KMS-11 (cell line): ENCODE measurements around the gene CPNE2.

Experiments used
- H2AFZ ChIP-seq: fragments of 200-600 bp; sonication (generic); 2 replicates; pipeline ENCODE4 v1.6.1; 2016; ENCODE audit warnings: antibody characterized with exemption, mixed run types, low read depth
- H3K27ac ChIP-seq: fragments of 200-600 bp; sonication (generic); 2 replicates; pipeline ENCODE4 v1.6.1; 2016; ENCODE audit warnings: mild to moderate bottlenecking, mixed run types
- H3K27me3 ChIP-seq: fragments of 200-600 bp; sonication (generic); 2 replicates; pipeline ENCODE4 v1.6.1; 2017; ENCODE audit warnings: mild to moderate bottlenecking, low read depth, mixed run types, moderate library complexity; ENCODE audit not compliant: insufficient read depth
- H3K36me3 ChIP-seq: fragments of 200-600 bp; sonication (generic); 2 replicates; pipeline ENCODE4 v1.6.1; 2017; ENCODE audit warnings: mild to moderate bottlenecking, mixed run types; ENCODE audit not compliant: insufficient read depth
- H3K4me1 ChIP-seq: fragments of 200-600 bp; sonication (generic); 2 replicates; pipeline ENCODE4 v1.6.1; 2016; ENCODE audit warnings: mild to moderate bottlenecking, low read depth, mixed run types; ENCODE audit not compliant: poor library complexity, severe bottlenecking
- H3K4me2 ChIP-seq: fragments of 200-600 bp; sonication (generic); 2 replicates; pipeline ENCODE4 v1.7.0; 2016; ENCODE audit warnings: mild to moderate bottlenecking, mixed run types
- H3K4me3 ChIP-seq: fragments of 200-600 bp; sonication (generic); IDR thresholded peaks from 2 replicates; pipeline ENCODE4 v1.6.1; 2017; ENCODE audit warnings: low read depth, low read length, mixed read lengths; ENCODE audit not compliant: insufficient read depth
- H3K79me2 ChIP-seq: fragments of 200-600 bp; sonication (generic); 2 replicates; pipeline ENCODE4 v1.6.1; 2016; ENCODE audit warnings: low read depth, mixed run types; ENCODE audit not compliant: insufficient read depth
- H3K9ac ChIP-seq: fragments of 200-600 bp; sonication (generic); 2 replicates; pipeline ENCODE4 v1.6.1; 2016; ENCODE audit warnings: mild to moderate bottlenecking, mixed run types
- H4K20me1 ChIP-seq: fragments of 200-600 bp; sonication (generic); 2 replicates; pipeline ENCODE4 v1.6.1; 2016; ENCODE audit warnings: mild to moderate bottlenecking, mixed run types; ENCODE audit not compliant: insufficient read depth
- TF ChIP-seq, protein P1 (sequence below): fragments of 200-600 bp; sonication (generic); conservative IDR thresholded peaks from 2 replicates; pipeline ENCODE4 v1.6.1; 2017; ENCODE audit warnings: low read depth, mild to moderate bottlenecking, antibody characterized with exemption, low read length, moderate library complexity, mixed read lengths

Gene CPNE2

GRCh38 chr16:57054338-57054737, 38.0 kb upstream of the CPNE2 start:
- Histone ChIP-seq H3K9ac (no peak overlapping the region), H3K27me3 (no peaks in the 10 kb centered on the region), H4K20me1 (no peaks in the 10 kb centered on the region), H3K79me2 (no peaks in the 10 kb centered on the region), H3K36me3 (no peaks in the 10 kb centered on the region), H3K27ac (no peak overlapping the region), H2AFZ (no peak overlapping the region), H3K4me1 (peaks cover 14% of the 10 kb centered on the region), H3K4me2 (no peak overlapping the region), H3K4me3 (no peak overlapping the region)
- TF ChIP-seq, protein P1, sequence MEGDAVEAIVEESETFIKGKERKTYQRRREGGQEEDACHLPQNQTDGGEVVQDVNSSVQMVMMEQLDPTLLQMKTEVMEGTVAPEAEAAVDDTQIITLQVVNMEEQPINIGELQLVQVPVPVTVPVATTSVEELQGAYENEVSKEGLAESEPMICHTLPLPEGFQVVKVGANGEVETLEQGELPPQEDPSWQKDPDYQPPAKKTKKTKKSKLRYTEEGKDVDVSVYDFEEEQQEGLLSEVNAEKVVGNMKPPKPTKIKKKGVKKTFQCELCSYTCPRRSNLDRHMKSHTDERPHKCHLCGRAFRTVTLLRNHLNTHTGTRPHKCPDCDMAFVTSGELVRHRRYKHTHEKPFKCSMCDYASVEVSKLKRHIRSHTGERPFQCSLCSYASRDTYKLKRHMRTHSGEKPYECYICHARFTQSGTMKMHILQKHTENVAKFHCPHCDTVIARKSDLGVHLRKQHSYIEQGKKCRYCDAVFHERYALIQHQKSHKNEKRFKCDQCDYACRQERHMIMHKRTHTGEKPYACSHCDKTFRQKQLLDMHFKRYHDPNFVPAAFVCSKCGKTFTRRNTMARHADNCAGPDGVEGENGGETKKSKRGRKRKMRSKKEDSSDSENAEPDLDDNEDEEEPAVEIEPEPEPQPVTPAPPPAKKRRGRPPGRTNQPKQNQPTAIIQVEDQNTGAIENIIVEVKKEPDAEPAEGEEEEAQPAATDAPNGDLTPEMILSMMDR = no peak

- TF ChIP-seq, protein P1 = no peak
- H3K9ac ChIP-seq = no peak overlapping the region
- H2AFZ ChIP-seq = no peak overlapping the region
- no peaks in the 10 kb centered on the region for H4K20me1 ChIP-seq
- no peak overlapping the region for H3K27ac ChIP-seq
- H3K4me2 ChIP-seq = no peak overlapping the region
- H3K4me1 ChIP-seq = peaks cover 9% of the 10 kb centered on the region
- H3K27me3 ChIP-seq = no peaks in the 10 kb centered on the region
- no peaks in the 10 kb centered on the region for H3K36me3 ChIP-seq
- no peak overlapping the region for H3K4me3 ChIP-seq
- H3K79me2 ChIP-seq = no peaks in the 10 kb centered on the region
These were observed 37.6 kb upstream of the CPNE2 start for GRCh38 chr16:57054771-57055170.

- no peak overlapping the region for H3K4me3 ChIP-seq
- no peaks in the 10 kb centered on the region for H3K36me3 ChIP-seq
- H3K27me3 ChIP-seq = no peaks in the 10 kb centered on the region
These were observed 36.7 kb upstream of the CPNE2 start for GRCh38 chr16:57055671-57056070.

GRCh38 chr16:57058291-57058861, 34.0 kb upstream of the CPNE2 start:
- no peak overlapping the region for H3K4me3 ChIP-seq
- H3K9ac ChIP-seq = no peak overlapping the region
- no peak overlapping the region for H2AFZ ChIP-seq
- H3K4me2 ChIP-seq = no peak overlapping the region
- H3K79me2 ChIP-seq = no peaks in the 10 kb centered on the region
- no peaks in the 10 kb centered on the region for H3K27me3 ChIP-seq
- H3K27ac ChIP-seq = no peak overlapping the region
- peaks cover 25% of the 10 kb centered on the region for H3K4me1 ChIP-seq
- H4K20me1 ChIP-seq = no peaks in the 10 kb centered on the region
- TF ChIP-seq, protein P1 = no peak
- no peaks in the 10 kb centered on the region for H3K36me3 ChIP-seq

More at GRCh38 chr16:57055671-57056070, 36.7 kb upstream of the CPNE2 start:
- Histone ChIP-seq H3K27ac (no peak overlapping the region), H2AFZ (no peak overlapping the region), H3K9ac (no peak overlapping the region), H3K4me1 (peaks cover under 1% of the 10 kb centered on the region), H3K4me2 (no peak overlapping the region), H4K20me1 (no peaks in the 10 kb centered on the region), H3K79me2 (no peaks in the 10 kb centered on the region)
- TF ChIP-seq, protein P1 = no peak
